Measurements from ENCODE around the gene ACIN1.

Gene ACIN1, protein sequence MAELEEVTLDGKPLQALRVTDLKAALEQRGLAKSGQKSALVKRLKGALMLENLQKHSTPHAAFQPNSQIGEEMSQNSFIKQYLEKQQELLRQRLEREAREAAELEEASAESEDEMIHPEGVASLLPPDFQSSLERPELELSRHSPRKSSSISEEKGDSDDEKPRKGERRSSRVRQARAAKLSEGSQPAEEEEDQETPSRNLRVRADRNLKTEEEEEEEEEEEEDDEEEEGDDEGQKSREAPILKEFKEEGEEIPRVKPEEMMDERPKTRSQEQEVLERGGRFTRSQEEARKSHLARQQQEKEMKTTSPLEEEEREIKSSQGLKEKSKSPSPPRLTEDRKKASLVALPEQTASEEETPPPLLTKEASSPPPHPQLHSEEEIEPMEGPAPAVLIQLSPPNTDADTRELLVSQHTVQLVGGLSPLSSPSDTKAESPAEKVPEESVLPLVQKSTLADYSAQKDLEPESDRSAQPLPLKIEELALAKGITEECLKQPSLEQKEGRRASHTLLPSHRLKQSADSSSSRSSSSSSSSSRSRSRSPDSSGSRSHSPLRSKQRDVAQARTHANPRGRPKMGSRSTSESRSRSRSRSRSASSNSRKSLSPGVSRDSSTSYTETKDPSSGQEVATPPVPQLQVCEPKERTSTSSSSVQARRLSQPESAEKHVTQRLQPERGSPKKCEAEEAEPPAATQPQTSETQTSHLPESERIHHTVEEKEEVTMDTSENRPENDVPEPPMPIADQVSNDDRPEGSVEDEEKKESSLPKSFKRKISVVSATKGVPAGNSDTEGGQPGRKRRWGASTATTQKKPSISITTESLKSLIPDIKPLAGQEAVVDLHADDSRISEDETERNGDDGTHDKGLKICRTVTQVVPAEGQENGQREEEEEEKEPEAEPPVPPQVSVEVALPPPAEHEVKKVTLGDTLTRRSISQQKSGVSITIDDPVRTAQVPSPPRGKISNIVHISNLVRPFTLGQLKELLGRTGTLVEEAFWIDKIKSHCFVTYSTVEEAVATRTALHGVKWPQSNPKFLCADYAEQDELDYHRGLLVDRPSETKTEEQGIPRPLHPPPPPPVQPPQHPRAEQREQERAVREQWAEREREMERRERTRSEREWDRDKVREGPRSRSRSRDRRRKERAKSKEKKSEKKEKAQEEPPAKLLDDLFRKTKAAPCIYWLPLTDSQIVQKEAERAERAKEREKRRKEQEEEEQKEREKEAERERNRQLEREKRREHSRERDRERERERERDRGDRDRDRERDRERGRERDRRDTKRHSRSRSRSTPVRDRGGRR

GRCh38 chr14:23094666-23095195, at the start of gene ACIN1:
TSS of gene ACIN1 (minus strand) at chr14:23095136. CDS start at chr14:23095112, 24 bp downstream.
- peak within 1 kb of the TSS; percentile 86 for H3K4me3 ChIP-seq (ENCODE audit: low read depth, low read length)
- TF ChIP-seq, protein P1, sequence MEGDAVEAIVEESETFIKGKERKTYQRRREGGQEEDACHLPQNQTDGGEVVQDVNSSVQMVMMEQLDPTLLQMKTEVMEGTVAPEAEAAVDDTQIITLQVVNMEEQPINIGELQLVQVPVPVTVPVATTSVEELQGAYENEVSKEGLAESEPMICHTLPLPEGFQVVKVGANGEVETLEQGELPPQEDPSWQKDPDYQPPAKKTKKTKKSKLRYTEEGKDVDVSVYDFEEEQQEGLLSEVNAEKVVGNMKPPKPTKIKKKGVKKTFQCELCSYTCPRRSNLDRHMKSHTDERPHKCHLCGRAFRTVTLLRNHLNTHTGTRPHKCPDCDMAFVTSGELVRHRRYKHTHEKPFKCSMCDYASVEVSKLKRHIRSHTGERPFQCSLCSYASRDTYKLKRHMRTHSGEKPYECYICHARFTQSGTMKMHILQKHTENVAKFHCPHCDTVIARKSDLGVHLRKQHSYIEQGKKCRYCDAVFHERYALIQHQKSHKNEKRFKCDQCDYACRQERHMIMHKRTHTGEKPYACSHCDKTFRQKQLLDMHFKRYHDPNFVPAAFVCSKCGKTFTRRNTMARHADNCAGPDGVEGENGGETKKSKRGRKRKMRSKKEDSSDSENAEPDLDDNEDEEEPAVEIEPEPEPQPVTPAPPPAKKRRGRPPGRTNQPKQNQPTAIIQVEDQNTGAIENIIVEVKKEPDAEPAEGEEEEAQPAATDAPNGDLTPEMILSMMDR (IDR thresholded peaks at IDR 0.05; ENCODE audit: control insufficient read depth, extremely low read depth, insufficient read depth) = no peak
- DNase-seq (ENCODE audit: low read depth) = peak; percentile 49

DNA sequence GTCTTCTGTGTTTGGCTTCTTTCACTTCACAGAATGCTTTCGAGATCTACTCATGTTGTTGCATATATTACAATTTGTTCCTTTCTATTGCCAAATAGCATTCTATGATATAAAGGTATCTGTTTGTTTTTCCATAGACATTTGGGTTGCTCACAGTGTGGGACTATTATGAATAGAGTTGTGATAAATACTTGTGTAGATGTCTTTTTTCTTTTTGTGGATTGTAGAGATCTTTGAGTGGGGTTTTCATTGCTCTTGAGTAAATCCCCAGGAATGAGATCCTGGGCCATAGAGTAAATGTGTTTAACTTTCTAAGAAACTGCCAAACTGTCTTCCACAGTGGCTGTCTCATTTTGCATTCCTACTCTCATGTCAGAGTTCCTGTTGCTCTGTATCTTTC, 49.0 kb upstream of the ACIN1 start:
- DNase-seq (ENCODE audit: low read depth) = no peak
- H3K4me3 ChIP-seq (ENCODE audit: low read depth, low read length) = no peak overlapping the region
- TF ChIP-seq, protein P1 (IDR thresholded peaks at IDR 0.05; ENCODE audit: control insufficient read depth, extremely low read depth, insufficient read depth) = no peak

DNA sequence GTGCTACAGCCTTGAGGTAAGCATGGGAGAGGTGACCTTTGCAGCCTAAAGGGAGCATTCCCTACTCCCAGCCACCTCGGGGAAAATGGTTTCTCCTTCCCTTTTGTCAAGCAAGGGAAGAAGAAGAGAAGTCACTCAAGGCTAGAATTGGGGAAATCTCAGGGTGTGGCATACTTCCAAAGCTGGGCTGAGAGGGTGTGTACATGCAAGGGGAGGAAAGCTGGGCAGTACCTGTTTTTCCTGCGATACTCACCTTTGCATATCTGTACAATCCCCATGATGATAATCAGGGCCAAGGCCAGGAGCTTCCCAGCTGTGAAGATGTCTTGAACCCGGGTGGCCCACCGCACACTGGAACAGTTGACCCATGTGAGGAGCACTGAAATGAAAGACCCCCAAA, 47.9 kb upstream of the ACIN1 start:
- TF ChIP-seq, protein P1 (IDR thresholded peaks at IDR 0.05; ENCODE audit: control insufficient read depth, extremely low read depth, insufficient read depth) = no peak
- H3K4me3 ChIP-seq (ENCODE audit: low read depth, low read length) = no peak overlapping the region
- DNase-seq (ENCODE audit: low read depth) = no peak

- DNase-seq (ENCODE audit: low read depth) = no peak
- TF ChIP-seq, protein P1 (IDR thresholded peaks at IDR 0.05; ENCODE audit: control insufficient read depth, extremely low read depth, insufficient read depth) = no peak
- H3K4me3 ChIP-seq (ENCODE audit: low read depth, low read length) = no peak overlapping the region
These were observed 46.9 kb upstream of the ACIN1 start for GRCh38 chr14:23141706-23142444.

DNA sequence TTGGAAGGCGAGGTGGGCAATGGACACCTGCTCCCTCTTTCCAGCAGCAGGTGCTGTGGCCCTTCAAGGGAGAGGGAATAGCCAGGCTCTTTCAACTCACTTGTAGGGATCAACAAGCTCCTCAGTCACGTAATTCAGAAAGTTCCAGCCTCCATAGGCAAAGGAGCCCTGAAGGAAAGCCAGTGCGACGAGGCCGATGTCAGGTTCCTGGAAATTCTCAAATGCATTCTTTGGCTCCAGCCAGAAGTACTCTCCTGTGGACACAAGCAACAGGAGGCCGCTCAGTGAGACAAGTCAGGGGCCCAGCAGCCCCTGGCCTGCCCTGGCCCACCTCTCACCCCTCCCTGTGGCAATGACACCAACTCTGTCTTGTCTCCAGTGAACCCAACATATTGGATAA, 45.4 kb upstream of the ACIN1 start:
- TF ChIP-seq, protein P1 (IDR thresholded peaks at IDR 0.05; ENCODE audit: control insufficient read depth, extremely low read depth, insufficient read depth) = no peak
- no peak for DNase-seq (ENCODE audit: low read depth)
- H3K4me3 ChIP-seq (ENCODE audit: low read depth, low read length) = no peak overlapping the region

DNA sequence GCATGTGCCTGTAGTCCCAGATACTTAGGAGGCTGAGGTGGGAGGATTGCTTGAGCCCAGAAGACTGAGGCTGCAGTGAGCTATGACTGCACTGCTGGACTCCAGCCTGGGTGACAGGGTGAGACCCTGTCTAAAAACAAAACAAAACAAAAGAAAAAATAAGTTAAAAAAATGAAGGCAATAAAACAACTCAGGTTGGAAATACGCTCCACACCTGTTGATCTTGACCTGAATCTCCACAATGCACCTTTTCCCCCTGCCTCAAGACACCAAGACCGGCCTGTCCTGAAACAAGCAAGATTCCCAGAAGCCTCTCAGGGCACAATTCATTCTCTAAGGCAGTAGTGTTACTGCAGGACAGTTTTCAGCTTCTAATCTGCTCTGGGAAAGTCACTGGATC, 44.9 kb upstream of the ACIN1 start:
- no peak overlapping the region for H3K4me3 ChIP-seq (ENCODE audit: low read depth, low read length)
- DNase-seq (ENCODE audit: low read depth) = no peak

More for the DNA sequence above, 44.9 kb upstream of the ACIN1 start:
- TF ChIP-seq, protein P1 (IDR thresholded peaks at IDR 0.05; ENCODE audit: control insufficient read depth, extremely low read depth, insufficient read depth) = no peak
